Progenitor cell of endocrine pancreas (in vitro differentiated cells): ENCODE measurements around the gene LDLRAP1. TPM values are rescaled to one million over a fixed set of nuclear protein-coding genes. Genes with fewer than 3 reads are reported as not detected.

Experiments
- DNase-seq: peaks from one replicate; pipeline ENCODE4 v3.0.0; 2021; ENCODE audit warnings: low spot score; ENCODE audit not compliant: unreplicated experiment
- H3K27ac Mint-ChIP-seq: 2 replicates; pipeline ENCODE4 v1.8.0; 2021; ENCODE audit warnings: mild to moderate bottlenecking, moderate library complexity, mixed read lengths
- H3K27me3 Mint-ChIP-seq: 2 replicates; pipeline ENCODE4 v1.8.0; 2021; ENCODE audit warnings: mixed read lengths
- H3K36me3 Mint-ChIP-seq: 2 replicates; pipeline ENCODE4 v1.8.0; 2022; ENCODE audit warnings: mixed read lengths; ENCODE audit not compliant: insufficient read depth
- H3K4me1 Mint-ChIP-seq: 2 replicates; pipeline ENCODE4 v1.8.0; 2021; ENCODE audit warnings: low read depth, mixed read lengths
- H3K4me3 Mint-ChIP-seq: 2 replicates; pipeline ENCODE4 v1.8.0; 2021; ENCODE audit warnings: low read depth, mild to moderate bottlenecking, moderate library complexity, mixed read lengths
- H3K9me3 Mint-ChIP-seq: 2 replicates; pipeline ENCODE4 v1.8.0; 2021; ENCODE audit warnings: low read depth, mixed read lengths
- total RNA-seq: library from RNA; stranded (reverse); gene quantifications from 2 replicates; pipeline ENCODE4 v1.2.1, GENCODE V29; 2021
- TF ChIP-seq, protein P1 (sequence below): fragments of 200-600 bp; sonication (generic); IDR thresholded peaks from one replicate; pipeline ENCODE4 v1.5.0; 2021; ENCODE audit warnings: antibody characterized with exemption, mild to moderate bottlenecking; ENCODE audit not compliant: unreplicated experiment

LDLRAP1 gene
- total RNA-seq, 1 donor from 2014 or later = 12.7 TPM

DNA sequence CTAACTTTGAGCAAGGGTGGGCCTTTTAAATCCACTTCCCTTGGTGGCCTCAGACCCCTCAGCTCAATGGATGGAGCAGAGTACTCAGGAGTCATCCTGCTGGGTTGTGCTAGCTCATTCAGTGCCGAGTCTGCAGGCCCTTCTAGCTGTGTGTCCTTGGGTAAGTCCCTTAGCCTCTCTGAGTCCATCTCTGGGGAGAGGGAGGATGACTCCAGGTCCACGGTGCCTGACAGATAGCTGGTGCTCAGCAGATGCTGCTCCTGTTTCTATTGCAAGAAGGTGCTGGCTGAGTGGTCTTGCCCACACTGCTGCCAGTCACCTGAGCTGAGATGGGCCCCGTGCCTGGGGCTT is 11.0 kb downstream of the LDLRAP1 start:
- Mint-ChIP-seq H3K9me3 (no peaks in the 10 kb centered on the region), H3K36me3 (no peaks in the 10 kb centered on the region), H3K4me3 (no peak overlapping the region), H3K27ac (no peak overlapping the region), H3K4me1 (no peaks in the 10 kb centered on the region), H3K27me3 (no peaks in the 10 kb centered on the region)
- TF ChIP-seq, protein P1, sequence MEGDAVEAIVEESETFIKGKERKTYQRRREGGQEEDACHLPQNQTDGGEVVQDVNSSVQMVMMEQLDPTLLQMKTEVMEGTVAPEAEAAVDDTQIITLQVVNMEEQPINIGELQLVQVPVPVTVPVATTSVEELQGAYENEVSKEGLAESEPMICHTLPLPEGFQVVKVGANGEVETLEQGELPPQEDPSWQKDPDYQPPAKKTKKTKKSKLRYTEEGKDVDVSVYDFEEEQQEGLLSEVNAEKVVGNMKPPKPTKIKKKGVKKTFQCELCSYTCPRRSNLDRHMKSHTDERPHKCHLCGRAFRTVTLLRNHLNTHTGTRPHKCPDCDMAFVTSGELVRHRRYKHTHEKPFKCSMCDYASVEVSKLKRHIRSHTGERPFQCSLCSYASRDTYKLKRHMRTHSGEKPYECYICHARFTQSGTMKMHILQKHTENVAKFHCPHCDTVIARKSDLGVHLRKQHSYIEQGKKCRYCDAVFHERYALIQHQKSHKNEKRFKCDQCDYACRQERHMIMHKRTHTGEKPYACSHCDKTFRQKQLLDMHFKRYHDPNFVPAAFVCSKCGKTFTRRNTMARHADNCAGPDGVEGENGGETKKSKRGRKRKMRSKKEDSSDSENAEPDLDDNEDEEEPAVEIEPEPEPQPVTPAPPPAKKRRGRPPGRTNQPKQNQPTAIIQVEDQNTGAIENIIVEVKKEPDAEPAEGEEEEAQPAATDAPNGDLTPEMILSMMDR = no peak
- no peak for DNase-seq

DNA sequence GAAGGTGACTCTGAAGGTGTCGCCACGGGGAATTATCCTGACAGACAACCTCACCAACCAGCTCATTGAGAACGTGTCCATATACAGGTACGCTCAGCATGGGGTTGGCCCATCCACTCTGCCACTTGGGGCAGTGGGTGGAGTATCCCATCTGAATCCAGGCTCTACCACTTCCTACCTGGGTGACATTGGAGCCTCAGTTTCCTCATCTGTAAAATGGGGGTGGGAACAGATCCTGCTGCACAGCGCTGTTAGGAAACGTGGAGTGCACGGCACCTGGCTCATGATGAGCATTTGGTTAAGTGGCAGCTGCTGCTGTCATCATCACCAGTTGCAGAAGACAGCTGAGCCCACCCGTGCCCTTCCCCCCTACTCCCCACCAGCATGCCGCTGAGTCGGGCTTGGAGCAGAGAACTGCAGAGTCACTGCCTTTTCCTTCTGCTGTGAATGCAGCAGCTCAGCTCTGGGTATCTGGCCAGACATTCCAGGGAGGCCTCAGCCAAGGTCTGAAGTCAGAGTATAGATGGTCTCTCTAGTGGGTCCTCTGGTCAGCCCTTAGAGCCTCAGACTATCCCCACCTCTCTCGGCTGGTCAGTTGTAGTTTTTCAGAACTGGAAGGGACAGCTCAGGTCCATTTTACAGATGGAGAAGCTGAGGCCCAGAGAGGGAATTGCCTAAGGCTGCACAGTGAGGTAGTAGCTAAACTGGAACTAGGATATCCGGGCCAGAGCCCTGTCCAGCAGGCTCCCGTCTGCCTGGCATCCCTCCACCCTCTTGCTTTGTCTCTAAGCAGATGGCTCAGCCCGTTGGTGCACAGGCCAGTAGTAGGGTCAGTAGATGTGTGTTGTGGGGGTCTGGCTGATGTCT is 11.7 kb downstream of the LDLRAP1 start:
- no peak overlapping the region for H3K4me3 Mint-ChIP-seq
- no peaks in the 10 kb centered on the region for H3K9me3 Mint-ChIP-seq
- no peaks in the 10 kb centered on the region for H3K36me3 Mint-ChIP-seq
- no peaks in the 10 kb centered on the region for H3K4me1 Mint-ChIP-seq
- no peak for DNase-seq
- TF ChIP-seq, protein P1 = no peak
- no peak overlapping the region for H3K27ac Mint-ChIP-seq
- H3K27me3 Mint-ChIP-seq = no peaks in the 10 kb centered on the region

DNA sequence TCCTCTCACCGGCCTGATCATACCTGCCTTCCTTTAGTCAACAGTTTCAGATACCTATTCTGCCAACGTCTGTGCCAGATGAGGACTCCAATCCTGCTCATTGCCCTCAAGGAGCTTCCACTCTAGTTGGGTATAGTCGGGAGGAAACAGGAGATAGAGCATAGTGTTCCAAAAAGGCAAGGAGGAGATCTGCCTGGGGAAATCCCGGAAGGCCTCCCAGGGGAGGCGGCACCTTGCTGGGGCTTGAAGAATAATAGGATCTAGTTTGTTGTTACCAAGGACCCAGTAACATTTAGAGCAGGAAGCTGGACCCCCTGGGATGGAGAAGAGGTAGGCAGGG is 12.3 kb downstream of the LDLRAP1 start:
- TF ChIP-seq, protein P1 = no peak
- DNase-seq = no peak
- Mint-ChIP-seq H3K36me3 (no peaks in the 10 kb centered on the region), H3K27me3 (no peaks in the 10 kb centered on the region), H3K27ac (no peak overlapping the region), H3K4me1 (no peaks in the 10 kb centered on the region), H3K4me3 (no peak overlapping the region), H3K9me3 (no peaks in the 10 kb centered on the region)

DNA sequence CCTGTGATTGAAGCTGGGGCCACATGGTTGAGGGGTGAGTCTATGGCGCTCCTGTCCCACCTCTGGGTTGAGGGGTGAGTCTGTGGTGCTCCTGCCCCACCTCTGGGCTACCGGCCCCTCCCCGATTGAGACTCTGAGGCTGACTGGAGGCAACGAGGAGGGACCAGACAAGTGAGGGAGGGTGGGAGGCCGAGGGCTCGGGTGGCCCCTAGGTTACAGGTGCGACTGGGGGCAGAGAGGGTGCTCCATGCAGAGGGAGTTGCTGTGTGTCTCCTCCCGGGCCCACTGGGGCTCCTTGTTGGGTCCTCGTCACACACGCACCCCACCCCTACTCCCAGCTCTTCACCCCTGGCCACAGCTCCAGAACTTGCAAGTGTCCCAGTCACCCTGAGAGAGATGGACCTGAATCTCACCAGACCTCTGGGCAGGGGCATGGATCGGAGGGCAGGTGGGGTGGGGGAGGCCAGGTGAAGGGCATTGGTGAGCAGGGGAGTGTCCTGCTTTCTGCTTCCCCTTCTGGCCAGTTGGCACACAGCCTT is 12.8 kb downstream of the LDLRAP1 start:
- Mint-ChIP-seq H3K36me3 (no peaks in the 10 kb centered on the region), H3K4me1 (no peaks in the 10 kb centered on the region), H3K27ac (no peak overlapping the region), H3K4me3 (no peak overlapping the region), H3K9me3 (no peaks in the 10 kb centered on the region), H3K27me3 (no peaks in the 10 kb centered on the region)
- TF ChIP-seq, protein P1 = no peak
- no peak for DNase-seq

DNA sequence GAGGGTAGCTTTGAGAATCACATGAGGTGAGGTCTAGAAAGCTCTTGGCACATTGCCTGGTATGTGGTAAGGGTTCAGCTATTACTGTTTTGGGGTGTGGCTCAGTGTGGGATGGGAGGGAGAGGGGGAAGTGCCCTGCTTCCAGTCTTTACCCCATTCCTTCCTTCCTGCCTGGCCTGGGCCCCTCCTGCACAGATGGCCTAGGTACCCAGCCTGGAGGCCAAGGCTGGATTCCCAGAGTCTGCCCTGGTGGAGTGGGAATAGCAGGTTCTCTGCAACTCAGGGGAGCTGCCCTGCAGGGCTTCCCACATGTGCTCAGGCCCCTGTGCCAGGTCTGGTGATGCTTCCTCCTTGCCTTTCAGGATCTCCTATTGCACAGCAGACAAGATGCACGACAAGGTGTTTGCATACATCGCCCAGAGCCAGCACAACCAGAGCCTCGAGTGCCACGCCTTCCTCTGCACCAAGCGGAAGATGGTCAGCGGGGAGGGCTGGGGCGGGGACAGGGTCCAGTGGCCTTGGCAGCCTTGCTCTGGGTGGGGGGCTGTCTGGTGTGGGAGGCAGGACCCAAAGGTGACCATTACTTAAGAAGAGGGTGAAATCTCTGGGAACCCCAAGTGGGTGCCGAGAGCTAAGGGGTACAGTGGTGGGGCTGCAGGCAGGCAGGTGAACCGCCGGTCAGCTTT is 13.5 kb downstream of the LDLRAP1 start:
- no peaks in the 10 kb centered on the region for H3K27me3 Mint-ChIP-seq
- no peak overlapping the region for H3K27ac Mint-ChIP-seq
- DNase-seq = no peak
- H3K9me3 Mint-ChIP-seq = no peaks in the 10 kb centered on the region
- TF ChIP-seq, protein P1 = no peak
- no peaks in the 10 kb centered on the region for H3K4me1 Mint-ChIP-seq
- H3K36me3 Mint-ChIP-seq = no peaks in the 10 kb centered on the region
- H3K4me3 Mint-ChIP-seq = no peak overlapping the region
